DMS79 treated with DMSO at 0.1 percent for 48 hours (cell line): ENCODE measurements around the gene H2BK1.

Experiments used
- DNase-seq: peaks from one replicate; lab custom pipeline; 2025; lab: John Stamatoyannopoulos, UW

H2BK1 gene

DNA sequence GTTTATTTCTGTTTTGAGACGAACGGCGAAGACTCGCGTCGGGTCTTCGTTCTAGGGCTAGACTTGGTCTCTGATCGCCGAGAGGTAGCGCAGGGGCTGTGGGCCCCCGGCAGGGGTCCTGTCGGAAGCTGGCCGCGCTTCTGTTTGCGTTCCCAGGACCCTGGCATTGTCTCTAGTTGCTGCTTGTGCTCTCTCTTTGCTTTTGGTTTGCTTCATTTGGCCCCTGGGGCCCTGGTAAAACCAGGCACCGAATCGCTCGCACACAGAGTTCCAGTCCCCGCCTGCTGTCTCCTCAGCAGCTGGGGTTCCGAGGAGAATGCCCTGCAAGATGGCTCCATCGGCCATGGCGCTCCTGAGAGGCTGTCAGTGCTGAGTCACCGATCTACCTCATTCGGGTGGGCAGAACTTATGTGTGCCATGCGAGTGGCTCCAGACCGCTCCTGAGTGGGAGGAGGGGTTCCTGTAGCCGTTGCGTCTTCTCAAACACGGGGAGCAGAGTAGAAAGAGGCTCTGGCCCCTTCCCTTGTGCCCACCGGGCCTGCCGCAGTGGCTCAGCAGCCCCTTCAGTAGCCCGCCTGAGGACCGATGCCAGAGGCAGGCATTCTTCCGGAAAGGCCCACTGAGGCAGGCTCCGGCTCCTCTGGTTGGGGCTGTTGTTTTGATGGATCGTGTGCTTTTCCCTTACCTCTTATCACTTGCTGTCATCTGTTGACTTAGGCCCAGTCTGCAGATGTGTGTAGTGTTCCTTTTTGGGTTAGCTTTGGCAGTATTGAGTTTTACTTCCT lies 22.8 kb upstream of the H2BK1 start:
- DNase-seq: peak; percentile 5

DNA sequence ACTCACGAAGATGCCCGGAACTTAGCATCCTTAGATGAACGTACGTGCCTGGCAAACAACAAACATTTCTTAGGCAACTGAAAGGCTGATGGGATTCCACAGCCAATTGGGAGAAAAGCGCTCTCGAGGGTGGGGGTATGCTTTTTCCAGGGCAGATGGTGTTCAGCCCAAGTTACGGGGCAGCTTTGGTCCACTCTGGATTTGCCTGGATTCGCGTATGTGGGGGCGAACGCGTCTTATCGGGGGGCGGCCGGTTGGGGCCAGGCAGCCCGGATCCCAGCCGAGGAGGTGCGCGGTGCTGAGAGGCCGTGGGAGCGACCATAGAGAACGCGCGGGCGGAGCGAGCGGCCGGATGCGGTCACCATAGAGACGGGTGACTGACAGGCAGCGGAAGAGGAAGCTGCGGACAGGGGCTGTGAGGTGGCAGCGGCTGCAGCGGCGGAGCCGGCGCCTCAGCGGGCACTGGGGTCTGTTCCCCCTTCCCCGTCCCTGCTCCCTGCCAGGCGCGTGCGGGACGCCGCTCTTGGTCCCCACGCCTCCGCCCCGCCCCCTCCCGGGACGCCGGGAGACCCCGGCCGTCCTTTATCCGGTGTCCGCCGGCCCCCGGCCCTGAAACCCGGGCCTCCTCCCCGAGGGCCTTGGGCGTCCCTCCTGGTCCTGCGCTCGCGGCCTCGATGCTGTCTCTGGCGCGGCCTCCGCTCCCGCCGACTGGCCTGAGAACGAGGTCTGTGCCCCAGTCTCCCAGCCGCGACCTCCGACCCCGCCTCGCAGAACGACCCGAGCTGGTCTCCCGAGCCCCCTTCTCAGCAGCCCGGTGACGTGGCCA lies 22.0 kb upstream of the H2BK1 start, which contains the start of gene CHPF2:
CHPF2 (plus strand) TSS at position 393 of the 826 bp plus-strand sequence. CDS start 1,529 bp downstream, outside the sequence.
- peak; percentile 46 for DNase-seq

DNA sequence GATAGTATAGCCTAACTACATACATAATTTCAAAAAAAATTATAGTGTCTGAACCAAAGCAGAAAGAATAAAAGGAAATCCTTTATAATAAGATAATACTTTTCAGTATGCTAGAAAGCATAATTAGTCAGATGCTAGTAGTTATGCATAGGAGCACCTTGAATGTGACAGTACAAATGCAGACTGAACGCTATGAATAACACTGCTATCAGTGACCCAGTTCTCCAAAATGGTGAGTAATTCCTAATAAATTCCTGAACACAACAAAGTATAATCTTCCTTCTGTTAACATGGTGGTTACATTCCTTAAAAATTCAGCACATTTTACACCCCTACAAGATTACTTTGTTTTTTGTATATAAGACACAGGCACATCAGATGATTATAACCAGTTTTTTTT lies 20.8 kb upstream of the H2BK1 start:
- DNase-seq: no peak

DNA sequence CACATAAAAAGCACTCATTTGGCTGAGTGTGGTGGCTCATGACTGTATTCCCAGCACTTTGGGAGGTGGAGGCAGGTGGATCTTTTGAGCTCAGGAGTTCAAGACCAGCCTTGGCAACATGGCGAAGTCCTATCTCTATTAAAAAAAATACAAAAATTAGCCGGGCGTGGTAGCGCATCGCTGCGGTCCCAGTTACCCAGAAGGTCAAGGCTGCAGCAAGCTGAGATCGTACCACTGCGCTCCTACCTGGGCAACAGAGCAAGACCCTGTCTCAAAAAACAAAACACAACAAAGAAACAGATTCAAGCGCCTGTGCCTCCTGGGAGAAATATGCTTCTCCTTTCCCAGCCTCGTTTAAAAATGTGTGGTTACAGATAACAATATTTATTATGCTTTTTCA lies 19.0 kb upstream of the H2BK1 start:
- no peak for DNase-seq

DNA sequence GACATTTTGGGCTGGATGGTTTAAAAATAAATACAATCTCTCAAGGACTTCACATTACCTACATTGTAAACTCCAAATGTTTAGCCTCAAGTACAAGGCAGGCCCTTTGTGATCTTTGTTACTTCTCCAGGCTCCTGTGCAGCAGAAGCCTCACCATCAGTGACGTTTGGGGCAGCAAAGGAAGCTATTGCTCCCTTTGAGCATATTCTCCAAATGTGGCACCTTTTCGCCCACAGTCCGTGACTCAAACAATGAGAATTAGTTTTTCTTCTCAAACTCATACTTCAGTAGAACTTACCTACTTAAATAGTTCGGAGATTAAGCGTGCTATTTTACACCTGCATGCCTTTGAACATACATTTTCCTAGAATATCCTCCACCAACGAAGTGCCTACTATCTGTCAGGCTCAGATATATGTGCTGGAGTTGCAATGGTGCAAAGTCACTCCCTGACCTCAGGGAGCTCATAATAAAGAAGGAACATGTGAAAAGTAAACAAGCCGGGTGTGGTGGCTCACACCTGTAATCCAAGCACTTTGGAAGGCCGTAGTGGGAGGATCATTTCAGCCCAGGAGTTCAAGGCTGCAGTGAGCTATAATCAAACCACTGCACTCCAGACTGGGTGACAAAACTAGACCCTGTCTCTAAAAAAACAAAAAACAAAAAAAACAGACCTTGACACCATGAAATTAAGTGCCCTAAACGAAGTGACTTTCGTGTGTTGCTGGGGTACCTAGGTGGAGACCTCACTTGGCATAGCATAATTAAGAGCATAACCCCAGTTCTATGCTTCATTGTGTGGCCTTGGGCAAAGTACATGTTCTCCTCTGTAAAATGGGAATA lies 18.0 kb upstream of the H2BK1 start:
- no peak for DNase-seq

DNA sequence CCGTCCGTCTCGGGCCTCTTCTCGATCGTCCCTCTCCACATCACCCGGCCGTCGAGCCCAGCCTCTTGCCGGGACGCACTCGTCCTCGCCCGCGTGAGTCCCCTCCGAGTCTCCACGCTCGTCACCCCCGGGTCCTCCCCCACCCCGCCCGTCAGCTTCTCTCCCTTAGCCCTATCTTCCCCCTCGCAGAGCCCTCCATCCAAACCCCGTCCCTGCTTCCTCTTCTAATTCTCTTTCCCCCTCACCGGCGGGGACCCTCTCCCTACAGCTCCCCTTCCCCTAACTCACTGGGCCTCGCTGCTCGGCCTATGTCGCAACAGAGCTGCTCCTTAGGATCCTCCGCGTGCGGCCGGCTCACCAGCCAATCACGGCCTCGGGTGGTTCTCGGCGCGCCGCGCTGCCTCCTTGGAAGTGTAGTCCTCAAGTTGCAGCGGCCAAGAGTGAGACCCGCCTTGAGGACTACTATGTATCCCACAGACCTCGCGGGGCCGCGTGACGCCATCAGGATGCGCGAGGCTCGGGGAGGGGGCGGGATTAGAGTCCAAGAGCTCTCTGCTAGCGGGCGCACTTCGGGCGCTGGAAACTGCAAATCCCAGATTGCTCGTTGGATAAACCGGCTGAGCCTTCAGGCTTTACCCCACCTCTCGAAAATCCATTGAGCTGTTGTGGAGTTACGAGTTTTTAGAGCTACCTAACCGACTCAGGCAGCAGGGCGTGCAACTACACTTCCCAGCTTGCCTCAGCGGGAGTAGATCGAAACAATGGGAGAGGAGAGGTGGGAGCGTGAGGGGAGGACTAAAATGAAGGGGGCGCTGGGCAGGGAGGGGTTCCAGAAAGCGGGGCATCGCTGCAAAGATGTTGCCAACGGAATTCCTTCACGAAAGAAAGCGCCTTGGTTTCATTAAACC lies 16.8 kb upstream of the H2BK1 start, which contains the start of gene ABCF2:
ABCF2 (minus strand) TSS at position 331 of the 908 bp plus-strand sequence. CDS start 747 bp downstream, outside the sequence.
- peak; percentile 67 for DNase-seq

DNA sequence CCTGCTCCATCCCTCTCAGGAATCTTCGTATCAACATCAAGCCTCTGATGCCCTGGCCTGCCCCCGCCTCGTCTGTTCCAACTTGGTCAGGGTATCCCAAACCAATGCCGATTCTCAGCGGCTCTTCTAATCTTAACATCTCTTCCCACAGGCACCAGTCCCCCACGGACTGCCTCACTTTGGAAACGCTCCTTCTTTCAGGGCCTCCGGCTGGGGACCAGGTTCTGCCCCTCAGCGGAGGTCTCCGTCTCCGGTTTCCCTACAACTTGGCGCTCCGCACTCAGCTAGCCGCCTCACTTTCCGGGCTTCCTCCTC lies 16.2 kb upstream of the H2BK1 start:
- DNase-seq: no peak

DNA sequence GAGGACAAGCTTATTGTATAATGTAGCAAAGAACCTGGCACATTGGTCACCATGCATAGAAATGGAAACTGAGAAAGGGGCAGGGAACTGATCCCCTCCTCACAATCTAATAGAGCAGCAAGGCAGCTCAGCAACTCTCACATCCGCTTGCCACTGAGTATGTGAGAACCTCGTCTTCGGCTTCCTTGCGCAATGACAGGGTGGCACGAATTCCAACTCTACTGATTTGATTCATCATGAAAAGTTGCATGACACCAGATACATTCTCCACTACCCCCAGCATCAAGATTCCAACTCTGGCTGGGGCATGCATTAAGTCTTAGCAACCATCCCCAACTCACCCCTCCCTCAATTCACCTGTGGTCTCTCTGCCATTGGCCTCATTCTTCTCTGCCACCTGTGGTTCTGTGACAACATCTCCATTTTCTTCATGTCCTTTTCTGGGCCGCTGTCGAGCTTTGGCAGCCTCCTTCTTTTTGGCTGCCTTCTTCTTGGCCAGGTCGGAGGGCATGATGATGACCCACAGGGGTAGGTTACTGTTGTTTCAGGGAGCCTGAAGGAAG lies 15.7 kb upstream of the H2BK1 start:
- no peak for DNase-seq

DNA sequence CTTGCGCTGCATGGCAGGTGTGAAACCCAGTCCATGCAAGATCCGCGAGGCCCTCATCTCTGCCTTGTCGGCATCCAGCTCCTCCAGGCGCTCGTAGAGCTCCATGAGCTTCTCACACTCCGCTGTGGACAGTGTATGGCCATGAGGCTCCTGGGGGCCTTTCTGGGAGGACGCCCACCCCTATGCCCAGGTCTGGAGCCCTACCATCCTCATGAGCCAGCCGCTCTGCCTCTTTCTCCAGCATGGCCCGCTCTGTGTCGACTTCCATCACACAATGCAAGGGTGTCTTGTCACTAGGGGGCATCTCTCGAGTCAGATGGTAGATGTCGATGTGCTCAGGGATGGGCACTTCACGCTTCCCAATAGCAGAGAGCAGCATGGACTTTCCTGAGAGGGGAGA lies 13.4 kb upstream of the H2BK1 start:
- no peak for DNase-seq

DNA sequence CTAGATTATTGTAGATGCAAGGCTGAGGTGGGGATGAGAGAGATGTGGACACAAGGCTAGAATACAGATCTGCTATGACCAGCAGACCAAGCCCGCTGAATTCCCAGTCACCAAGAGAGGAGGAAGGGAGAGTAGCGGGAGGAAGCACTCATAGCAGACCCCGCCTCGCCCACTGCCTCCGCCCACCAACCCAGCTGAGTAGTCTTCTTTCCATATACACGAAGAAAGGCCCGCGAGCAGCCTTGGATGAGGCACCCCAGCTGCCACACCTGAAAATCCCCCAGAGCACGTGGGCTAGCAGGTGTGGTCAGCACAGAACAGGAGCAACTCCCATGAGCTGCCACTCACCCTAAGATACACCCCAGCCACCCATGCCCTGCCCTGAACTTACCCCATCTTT lies 7.9 kb upstream of the H2BK1 start:
- no peak for DNase-seq

DNA sequence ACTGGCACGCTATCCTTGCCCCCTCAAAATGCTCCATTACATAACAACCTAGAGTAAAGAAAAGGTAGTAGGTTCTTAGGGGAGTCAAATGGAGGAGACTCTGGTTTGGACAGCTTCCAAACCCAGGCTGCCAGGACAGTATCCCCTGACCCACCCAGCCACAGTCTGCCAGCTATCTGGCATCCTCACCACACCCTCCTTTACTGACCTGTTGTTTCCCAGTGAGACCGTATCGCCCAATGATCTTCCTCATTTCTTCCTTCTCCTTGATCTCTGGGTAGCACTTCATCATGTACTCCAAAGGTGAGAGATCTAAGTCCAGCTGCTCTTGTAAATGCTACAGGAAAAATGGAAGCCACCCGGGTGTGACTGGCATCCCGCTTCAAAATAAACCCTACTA lies 5.1 kb upstream of the H2BK1 start:
- DNase-seq: no peak

DNA sequence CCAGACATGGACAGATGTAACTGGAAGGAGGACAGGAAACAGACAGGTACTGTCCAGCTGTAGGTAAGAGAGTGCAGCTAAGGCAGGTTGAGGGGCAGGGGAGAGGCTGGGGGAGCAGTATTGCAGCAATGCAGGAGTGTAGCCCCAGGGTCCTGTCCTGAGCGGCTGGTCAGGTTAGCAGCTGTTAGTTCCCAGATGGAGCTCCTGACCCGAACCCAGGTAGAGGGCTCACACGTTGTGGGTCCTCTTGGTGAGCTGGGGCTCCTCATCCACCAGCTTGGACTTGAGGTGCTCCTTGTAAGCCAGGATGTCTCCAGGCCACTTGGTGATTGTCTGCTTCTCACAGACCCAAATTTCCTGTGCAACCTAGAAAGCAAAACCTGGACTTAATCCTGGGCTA lies 3.5 kb upstream of the H2BK1 start:
- DNase-seq: no peak

DNA sequence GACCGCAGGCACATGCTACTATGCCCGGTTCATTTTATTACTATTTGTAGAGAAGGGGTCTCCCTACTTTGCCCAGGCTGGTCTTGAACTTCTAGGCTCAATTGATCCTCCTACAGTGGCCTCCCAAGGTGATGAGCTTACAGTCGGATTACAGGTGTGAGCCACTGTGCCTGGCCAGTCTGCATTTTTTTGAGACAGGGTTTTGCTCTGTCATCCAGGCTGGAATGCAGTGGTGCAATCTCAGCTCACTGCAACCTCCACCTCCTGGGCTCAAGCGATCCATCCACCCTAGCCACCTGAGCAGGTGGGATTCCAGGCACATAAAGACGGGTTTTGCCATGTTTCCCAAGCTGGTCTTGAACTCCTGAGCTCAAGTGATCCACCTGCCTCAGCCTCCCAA lies 2.3 kb upstream of the H2BK1 start:
- no peak for DNase-seq

DNA sequence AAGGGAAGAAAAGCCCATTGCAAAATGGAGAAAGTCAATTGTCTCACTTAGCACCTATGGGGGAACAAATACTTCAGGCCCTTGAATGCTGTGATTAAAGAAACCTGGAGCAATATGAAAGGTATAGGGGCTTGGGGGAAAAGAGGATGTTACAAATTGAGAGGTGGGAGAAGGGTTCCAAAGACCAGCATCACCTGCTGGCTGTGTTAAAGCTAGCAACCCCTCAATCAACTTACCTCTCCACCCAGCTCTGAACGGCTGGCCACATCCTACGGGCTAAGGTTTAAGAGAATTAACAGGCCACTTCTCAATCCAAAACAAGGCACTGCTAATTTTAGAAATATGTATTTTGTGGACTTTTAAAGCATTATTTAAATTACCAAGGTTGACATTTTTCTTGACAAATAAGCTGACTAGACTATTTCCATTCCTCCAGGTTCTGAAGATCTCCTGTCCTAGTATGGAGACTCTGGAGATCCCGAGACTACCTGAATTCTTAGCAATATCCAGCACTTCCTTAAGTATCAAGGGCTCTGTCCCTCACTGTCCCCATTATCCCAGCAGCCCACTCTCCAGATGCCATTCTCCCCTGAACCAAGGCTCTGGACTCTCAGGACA lies 976 bp upstream of the H2BK1 start:
- no peak for DNase-seq

DNA sequence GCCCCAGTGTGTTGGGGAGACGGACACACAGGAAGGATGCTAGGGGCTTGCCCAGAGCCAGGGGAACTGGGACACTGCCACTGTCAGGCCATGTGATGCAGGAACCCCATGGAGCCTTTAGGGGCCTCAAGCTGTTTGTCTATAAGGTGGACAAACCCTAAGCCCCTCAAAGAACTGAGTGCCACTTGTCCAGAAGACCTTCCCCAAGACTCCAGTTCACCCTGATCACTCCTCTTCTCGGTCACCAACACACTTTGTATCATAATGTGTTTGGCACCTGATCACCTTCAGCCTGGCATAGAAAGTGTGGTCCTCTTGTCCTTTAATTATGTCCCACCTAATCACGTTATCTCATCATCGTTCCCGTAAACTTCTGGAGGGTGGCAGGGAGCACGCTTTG lies 700 bp downstream of the H2BK1 start:
- DNase-seq: no peak

DNA sequence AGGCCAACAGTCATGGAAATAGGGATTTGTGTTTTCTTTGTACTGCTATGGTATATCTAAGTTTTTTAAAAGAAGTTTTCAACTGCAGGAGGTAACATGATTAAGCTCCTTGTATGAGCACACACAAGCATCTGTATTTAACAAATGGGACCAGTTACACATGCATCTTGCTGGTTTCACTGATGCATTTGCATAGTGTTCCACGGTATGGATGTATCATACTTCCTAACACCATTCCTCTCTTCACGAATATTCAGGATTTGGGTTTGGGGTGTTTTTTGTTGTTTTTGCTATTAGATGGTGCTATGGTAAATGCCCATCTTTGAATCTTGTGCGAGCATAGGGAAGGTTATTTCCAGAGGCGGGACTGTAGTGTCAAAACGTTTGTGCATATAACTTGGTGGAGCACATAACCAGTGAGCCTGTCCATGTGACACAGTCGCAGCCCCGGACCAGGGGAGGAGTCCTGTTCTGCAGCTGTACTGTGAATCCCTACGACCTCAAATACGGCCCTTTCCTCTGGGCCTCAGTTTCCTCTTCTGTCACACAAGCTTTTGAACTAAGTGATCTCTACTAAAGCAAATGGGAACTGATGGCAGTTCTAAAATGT lies 1.9 kb downstream of the H2BK1 start:
- no peak for DNase-seq

DNA sequence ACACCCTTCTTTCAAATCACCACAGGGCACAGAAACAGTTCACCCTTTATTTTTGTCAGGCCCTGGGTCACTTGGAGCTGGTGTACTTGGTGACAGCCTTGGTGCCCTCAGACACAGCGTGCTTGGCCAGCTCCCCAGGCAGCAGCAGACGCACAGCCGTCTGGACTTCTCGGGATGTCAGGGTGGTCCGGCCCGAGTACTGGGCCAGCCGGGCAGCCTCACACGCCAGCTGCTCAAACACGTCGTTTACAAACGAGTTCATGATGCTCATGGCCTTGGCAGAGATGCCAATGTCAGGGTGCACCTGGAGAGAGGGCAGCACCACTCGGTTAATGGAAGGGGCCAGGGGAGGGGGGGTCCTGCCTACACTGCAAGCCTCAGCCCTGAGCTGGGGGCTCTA lies 2.5 kb downstream of the H2BK1 start:
- DNase-seq: no peak

DNA sequence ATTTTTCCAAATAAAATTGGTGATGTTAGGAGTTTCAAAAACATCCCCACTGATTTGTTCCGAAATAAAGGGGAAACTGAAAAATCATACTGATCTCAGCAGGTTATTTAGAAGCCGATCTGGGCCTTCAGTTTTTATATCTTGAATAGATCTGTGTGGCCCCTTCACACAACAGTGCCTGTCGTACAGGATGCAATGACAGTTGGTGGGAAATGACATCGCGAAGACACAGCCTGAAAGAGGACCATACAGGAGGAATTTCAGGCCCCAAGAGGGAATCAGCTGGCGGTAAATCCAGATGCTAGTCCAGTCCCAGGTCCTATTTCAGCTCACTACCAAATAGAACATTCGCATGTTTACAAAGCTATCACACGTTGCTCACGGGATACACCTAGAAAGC lies 3.0 kb downstream of the H2BK1 start:
- DNase-seq: no peak

DNA sequence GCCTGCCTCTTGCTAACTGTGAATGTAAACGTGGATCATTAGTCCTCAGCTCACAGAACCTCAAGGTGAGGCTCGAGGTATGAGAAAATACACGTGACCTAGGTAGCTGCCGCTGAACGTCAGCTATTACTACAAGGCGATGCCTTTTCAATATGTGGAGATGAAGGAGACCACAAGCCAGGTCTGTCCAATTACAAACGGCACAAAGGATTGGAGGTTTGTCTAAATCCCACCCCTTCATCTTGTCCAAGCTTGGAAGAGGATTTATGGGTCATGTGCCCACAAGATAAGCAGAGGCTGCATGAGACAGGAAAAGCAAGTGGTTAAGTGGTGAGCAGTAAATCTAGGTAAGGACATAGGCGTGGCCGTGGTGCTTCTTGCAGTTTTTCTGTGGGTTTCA lies 3.4 kb downstream of the H2BK1 start:
- no peak for DNase-seq

DNA sequence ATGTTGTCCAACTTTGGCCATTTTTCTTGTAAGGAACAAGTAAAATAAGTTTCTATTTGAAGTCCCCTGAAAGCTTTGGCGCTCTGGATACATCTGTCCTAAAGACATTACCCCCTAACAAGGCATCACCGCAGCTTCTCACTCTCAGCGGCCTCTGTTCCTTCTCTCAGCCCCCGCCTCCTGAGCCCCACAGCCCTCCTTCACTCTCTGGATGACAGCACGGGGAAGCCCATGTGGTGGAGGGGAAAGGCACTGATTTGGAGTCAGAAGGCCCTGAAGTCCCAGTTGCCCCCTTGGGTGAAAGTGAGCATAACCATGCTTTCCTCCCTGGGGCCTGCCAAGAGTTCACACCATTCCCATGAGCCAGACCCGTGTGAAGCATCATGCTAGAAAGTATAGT lies 4.6 kb downstream of the H2BK1 start:
- DNase-seq: no peak
